Uterus (tissue), 2 donors: Measurements from ENCODE around the gene ATP8A2.

Experiments used
- POLR2A ChIP-seq, 2 donors: fragments of 450-650 bp; IDR thresholded peaks; one replicate each; pipeline ENCODE4 v1.6.1; 2016; ENCODE audit warnings: antibody characterized with exemption in 2 of 2, mild to moderate bottlenecking in 1 of 2, moderate library complexity in 1 of 2
- TF ChIP-seq, protein P1 (sequence below), 4 experiments: fragments of 200-600 bp in 2 of 4; fragments of 450-650 bp in 2 of 4; sonication (generic) in 2 of 4; IDR thresholded peaks; one replicate each; pipeline ENCODE4 v1.5.1; 2016 to 2019; ENCODE audit warnings: antibody characterized with exemption in 4 of 4, mild to moderate bottlenecking in 2 of 4, moderate library complexity in 1 of 4

- TF ChIP-seq, protein P1, sequence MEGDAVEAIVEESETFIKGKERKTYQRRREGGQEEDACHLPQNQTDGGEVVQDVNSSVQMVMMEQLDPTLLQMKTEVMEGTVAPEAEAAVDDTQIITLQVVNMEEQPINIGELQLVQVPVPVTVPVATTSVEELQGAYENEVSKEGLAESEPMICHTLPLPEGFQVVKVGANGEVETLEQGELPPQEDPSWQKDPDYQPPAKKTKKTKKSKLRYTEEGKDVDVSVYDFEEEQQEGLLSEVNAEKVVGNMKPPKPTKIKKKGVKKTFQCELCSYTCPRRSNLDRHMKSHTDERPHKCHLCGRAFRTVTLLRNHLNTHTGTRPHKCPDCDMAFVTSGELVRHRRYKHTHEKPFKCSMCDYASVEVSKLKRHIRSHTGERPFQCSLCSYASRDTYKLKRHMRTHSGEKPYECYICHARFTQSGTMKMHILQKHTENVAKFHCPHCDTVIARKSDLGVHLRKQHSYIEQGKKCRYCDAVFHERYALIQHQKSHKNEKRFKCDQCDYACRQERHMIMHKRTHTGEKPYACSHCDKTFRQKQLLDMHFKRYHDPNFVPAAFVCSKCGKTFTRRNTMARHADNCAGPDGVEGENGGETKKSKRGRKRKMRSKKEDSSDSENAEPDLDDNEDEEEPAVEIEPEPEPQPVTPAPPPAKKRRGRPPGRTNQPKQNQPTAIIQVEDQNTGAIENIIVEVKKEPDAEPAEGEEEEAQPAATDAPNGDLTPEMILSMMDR (IDR thresholded peaks at IDR 0.05), result no peak
- TF ChIP-seq POLR2A (IDR thresholded peaks at IDR 0.05), result no peak
These were observed 620.3 kb downstream of the ATP8A2 start for GRCh38 chr13:25992076-25992475.
